OCI-LY1 (cell line): ENCODE measurements around the gene DND1.

ENCODE experiments used
- H2AFZ ChIP-seq: fragments of 200-600 bp; sonication (generic), shearing (Covaris generic); 2 replicates; pipeline ENCODE4 v1.6.0; 2014; ENCODE audit warnings: antibody characterized with exemption, mild to moderate bottlenecking, low read length
- H3F3A ChIP-seq: fragments of 200-600 bp; sonication (generic), shearing (Covaris generic); 2 replicates; pipeline ENCODE4 v1.6.0; 2014; ENCODE audit warnings: mild to moderate bottlenecking, antibody characterized with exemption, low read length, moderate library complexity; ENCODE audit not compliant: insufficient read depth
- H3K27ac ChIP-seq: fragments of 200-600 bp; sonication (generic); 2 replicates; pipeline ENCODE4 v1.5.1; 2014; ENCODE audit warnings: low read length, mixed run types, mild to moderate bottlenecking, low read depth; ENCODE audit not compliant: poor library complexity, severe bottlenecking
- H3K27me3 ChIP-seq: fragments of 200-600 bp; sonication (generic); 2 replicates; pipeline ENCODE4 v1.6.0; 2014; ENCODE audit warnings: antibody characterized with exemption, mild to moderate bottlenecking, low read length, moderate library complexity; ENCODE audit not compliant: insufficient read depth
- H3K36me3 ChIP-seq: fragments of 200-600 bp; sonication (generic); 2 replicates; pipeline ENCODE4 v1.6.1; 2014; ENCODE audit warnings: mild to moderate bottlenecking, antibody characterized with exemption, low read length, moderate library complexity, mixed read lengths; ENCODE audit not compliant: insufficient read depth
- H3K4me1 ChIP-seq: fragments of 200-600 bp; sonication (generic); 2 replicates; pipeline ENCODE4 v1.5.1; 2014; ENCODE audit warnings: mild to moderate bottlenecking, low read length, moderate library complexity; ENCODE audit not compliant: insufficient read depth, severe bottlenecking
- H3K4me2 ChIP-seq: fragments of 200-600 bp; sonication (generic), shearing (Covaris generic); 2 replicates; pipeline ENCODE4 v1.6.1; 2014; ENCODE audit warnings: low read length
- H3K4me3 ChIP-seq: fragments of 200-600 bp; sonication (generic); 2 replicates; pipeline ENCODE4 v1.5.1; 2014; ENCODE audit warnings: low read length, low read depth, mild to moderate bottlenecking, mixed read lengths; ENCODE audit not compliant: poor library complexity, severe bottlenecking
- H3K79me2 ChIP-seq: fragments of 200-600 bp; shearing (Covaris generic); 2 replicates; pipeline ENCODE4 v1.6.1; 2016; ENCODE audit warnings: mixed run types, low read length, mixed read lengths; ENCODE audit not compliant: insufficient read depth
- H3K9ac ChIP-seq: fragments of 200-600 bp; sonication (generic), shearing (Covaris generic); 2 replicates; pipeline ENCODE4 v1.6.1; 2014; ENCODE audit warnings: mild to moderate bottlenecking, low read length, mixed read lengths
- H3K9me2 ChIP-seq: fragments of 200-600 bp; sonication (generic), shearing (Covaris generic); 2 replicates; pipeline ENCODE4 v1.6.1; 2014; ENCODE audit warnings: low read depth, mild to moderate bottlenecking, low read length, mixed read lengths
- H3K9me3 ChIP-seq: fragments of 200-600 bp; shearing (Covaris generic); 2 replicates; pipeline ENCODE4 v1.6.1; 2014; ENCODE audit warnings: low read length, mixed read lengths
- H4K20me1 ChIP-seq: fragments of 200-600 bp; sonication (generic), shearing (Covaris generic); 2 replicates; pipeline ENCODE4 v1.6.0; 2016; ENCODE audit warnings: mild to moderate bottlenecking, low read length; ENCODE audit not compliant: insufficient read depth
- EZH2 ChIP-seq: fragments of 200-600 bp; sonication (generic), shearing (Covaris generic); IDR thresholded peaks from 2 replicates; pipeline ENCODE4 v1.8.0; 2017; ENCODE audit warnings: borderline replicate concordance, mixed run types, mild to moderate bottlenecking, antibody characterized with exemption, low read length, moderate library complexity, mixed read lengths
- TF ChIP-seq, protein P1 (sequence below): fragments of 200-600 bp; sonication (generic), shearing (Covaris generic); IDR thresholded peaks from 2 replicates; pipeline ENCODE4 v1.5.1; 2017; ENCODE audit warnings: mild to moderate bottlenecking, antibody characterized with exemption, low read length, moderate library complexity, mixed read lengths

The DND1 gene

DNA sequence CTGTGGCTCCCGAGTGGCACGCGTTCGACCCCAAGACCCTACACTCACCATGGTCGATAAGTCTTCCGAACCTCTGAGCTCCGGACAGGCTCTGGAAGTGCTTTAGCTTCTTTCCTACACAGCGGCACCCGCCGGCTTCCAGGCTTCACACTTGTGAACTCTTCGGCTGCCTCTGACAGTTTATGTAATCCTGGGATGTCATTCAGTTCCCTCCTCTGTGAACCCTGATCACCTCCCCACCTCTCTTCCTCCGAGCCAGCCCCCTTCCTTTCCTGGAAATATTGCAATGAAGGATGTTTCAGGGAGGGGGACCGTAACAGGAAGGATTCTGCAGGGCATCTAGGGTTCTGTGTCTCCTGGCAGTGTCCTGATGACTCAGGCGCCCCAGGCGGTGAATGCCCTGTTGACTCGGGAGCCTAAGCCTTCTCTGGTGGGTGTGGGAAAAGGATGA, 40.3 kb downstream of the DND1 start, which contains the start of gene CD14:
Gene CD14, minus strand, starts transcription at position 155 of the 451 bp plus-strand sequence. Its CDS starts 104 bp downstream, at position 51.
- Histone ChIP-seq H3K4me3 (peak within 1 kb of the TSS; percentile 53), H3K4me1 (peaks cover 16% of the 10 kb centered on the region), H3K9ac (peak within 1 kb of the TSS; percentile 18; the same call in 1 of the 2 replicates)

DNA sequence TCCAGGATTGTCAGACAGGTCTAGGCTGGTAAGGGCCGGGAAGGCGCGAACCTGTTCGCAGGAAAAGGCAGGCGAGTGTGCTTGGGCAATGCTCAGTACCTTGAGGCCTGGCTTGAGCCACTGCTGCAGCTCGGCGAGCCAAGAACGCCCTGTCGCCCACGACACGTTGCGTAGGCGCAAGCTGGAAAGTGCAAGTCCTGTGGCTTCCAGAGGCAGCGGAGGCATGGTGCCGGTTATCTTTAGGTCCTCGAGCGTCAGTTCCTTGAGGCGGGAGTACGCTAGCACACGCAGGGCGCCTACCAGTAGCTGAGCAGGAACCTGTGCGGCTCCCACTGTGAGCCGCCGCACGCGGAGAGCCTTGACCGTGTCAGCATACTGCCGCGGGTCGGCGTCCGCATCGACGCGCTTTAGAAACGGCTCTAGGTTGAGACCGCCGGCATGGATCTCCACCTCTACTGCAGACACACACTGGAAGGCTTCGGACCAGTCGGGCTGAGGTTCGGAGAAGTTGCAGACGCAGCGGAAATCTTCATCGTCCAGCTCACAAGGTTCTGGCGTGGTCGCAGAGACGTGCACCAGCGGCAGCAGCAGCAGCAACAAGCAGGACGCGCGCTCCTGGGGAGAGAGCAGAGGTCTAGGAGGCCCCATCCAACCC, 40.9 kb downstream of the DND1 start:
- H3K27me3 ChIP-seq: peaks cover 6% of the 10 kb centered on the region; the same call in 1 of the 2 replicates
- H3K9me3 ChIP-seq: peaks cover 4% of the 10 kb centered on the region
- H3K36me3 ChIP-seq: no peaks in the 10 kb centered on the region
- H3K79me2 ChIP-seq: no peaks in the 10 kb centered on the region
- H4K20me1 ChIP-seq: no peaks in the 10 kb centered on the region
- no peaks in the 10 kb centered on the region for H3K9me2 ChIP-seq
- no peak overlapping the region for H3K27ac ChIP-seq
- TF ChIP-seq EZH2: no peak
- TF ChIP-seq, protein P1, sequence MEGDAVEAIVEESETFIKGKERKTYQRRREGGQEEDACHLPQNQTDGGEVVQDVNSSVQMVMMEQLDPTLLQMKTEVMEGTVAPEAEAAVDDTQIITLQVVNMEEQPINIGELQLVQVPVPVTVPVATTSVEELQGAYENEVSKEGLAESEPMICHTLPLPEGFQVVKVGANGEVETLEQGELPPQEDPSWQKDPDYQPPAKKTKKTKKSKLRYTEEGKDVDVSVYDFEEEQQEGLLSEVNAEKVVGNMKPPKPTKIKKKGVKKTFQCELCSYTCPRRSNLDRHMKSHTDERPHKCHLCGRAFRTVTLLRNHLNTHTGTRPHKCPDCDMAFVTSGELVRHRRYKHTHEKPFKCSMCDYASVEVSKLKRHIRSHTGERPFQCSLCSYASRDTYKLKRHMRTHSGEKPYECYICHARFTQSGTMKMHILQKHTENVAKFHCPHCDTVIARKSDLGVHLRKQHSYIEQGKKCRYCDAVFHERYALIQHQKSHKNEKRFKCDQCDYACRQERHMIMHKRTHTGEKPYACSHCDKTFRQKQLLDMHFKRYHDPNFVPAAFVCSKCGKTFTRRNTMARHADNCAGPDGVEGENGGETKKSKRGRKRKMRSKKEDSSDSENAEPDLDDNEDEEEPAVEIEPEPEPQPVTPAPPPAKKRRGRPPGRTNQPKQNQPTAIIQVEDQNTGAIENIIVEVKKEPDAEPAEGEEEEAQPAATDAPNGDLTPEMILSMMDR: no peak
- no peaks in the 10 kb centered on the region for H3F3A ChIP-seq
- peaks cover 16% of the 10 kb centered on the region for H3K4me1 ChIP-seq
- no peak overlapping the region for H2AFZ ChIP-seq
- H3K4me3 ChIP-seq: peak overlapping the region; percentile 53
- peak overlapping the region; percentile 18; the same call in 1 of the 2 replicates for H3K9ac ChIP-seq
- H3K4me2 ChIP-seq: peak overlapping the region; percentile 77

More for the DNA sequence above, 40.3 kb downstream of the DND1 start, which contains the start of gene CD14:
- no peak within 1 kb of the TSS for H2AFZ ChIP-seq
- H3K36me3 ChIP-seq: no peaks in the 10 kb centered on the region
- no peaks in the 10 kb centered on the region for H3K79me2 ChIP-seq
- TF ChIP-seq, protein P1: no peak
- TF ChIP-seq EZH2: no peak
- no peaks in the 10 kb centered on the region for H4K20me1 ChIP-seq
- H3K9me3 ChIP-seq: peaks cover 2% of the 10 kb centered on the region; the same call in 1 of the 2 replicates
- H3F3A ChIP-seq: no peaks in the 10 kb centered on the region
- peaks cover 6% of the 10 kb centered on the region; the same call in 1 of the 2 replicates for H3K27me3 ChIP-seq
- peak within 1 kb of the TSS; percentile 77 for H3K4me2 ChIP-seq
- H3K9me2 ChIP-seq: no peaks in the 10 kb centered on the region
- no peak within 1 kb of the TSS for H3K27ac ChIP-seq

DNA sequence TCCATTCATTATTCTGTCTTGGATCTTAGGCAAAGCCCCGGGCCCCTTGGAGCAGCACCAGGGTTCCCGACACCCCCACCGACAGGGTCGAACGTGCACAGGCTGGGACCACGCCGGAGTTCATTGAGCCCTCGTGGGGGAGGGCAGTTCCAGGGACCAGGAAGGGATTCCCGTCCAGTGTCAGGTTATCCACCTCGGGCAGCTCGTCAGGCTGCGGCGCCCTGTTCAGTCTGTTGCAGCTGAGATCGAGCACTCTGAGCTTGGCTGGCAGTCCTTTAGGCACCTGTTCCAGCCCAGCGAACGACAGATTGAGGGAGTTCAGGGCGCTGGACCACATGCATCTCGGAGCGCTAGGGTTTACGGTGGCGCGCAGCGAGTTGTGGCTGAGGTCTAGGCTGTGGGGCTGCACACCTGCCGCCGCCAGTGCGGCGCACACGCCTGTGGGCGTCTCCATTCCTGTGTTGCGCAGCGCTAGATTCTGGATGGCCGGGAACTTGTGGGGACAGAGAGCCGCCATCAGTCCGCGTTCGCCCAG, 41.5 kb downstream of the DND1 start:
- H3K9me3 ChIP-seq: peaks cover 7% of the 10 kb centered on the region

More for the DNA sequence above, 41.5 kb downstream of the DND1 start:
- Histone ChIP-seq H3K9ac (peak overlapping the region; percentile 18; the same call in 1 of the 2 replicates), H3K4me3 (peak overlapping the region; percentile 53), H3F3A (no peaks in the 10 kb centered on the region), H3K27ac (no peak overlapping the region), H3K9me2 (no peaks in the 10 kb centered on the region), H2AFZ (no peak overlapping the region), H3K79me2 (no peaks in the 10 kb centered on the region), H3K4me1 (peaks cover 16% of the 10 kb centered on the region), H3K27me3 (peaks cover 6% of the 10 kb centered on the region; the same call in 1 of the 2 replicates), H3K36me3 (no peaks in the 10 kb centered on the region), H4K20me1 (no peaks in the 10 kb centered on the region), H3K4me2 (peak overlapping the region; percentile 77)
- TF ChIP-seq, protein P1: no peak
- TF ChIP-seq EZH2: no peak
